Measurements from ENCODE around the gene MAP1LC3C.

GRCh38 chr1:241979926-241980325 lies 19.0 kb downstream of the MAP1LC3C start:
- TF ChIP-seq CTCF (IDR thresholded peaks at IDR 0.05; ENCODE audit: poor library complexity, severe bottlenecking) (no peak), EZH2 (IDR thresholded peaks at IDR 0.05; ENCODE audit: borderline replicate concordance, insufficient read depth, low read length, poor library complexity, severe bottlenecking) (no peak), RAD21 (conservative IDR thresholded peaks at IDR 0.05) (no peak)

Data from neural cell (in vitro differentiated cells).